Urinary bladder (tissue), 4 donors: ENCODE results near the gene NDEL1. TPM values are rescaled to one million over a fixed set of nuclear protein-coding genes. Genes with fewer than 3 reads are reported as not detected.

Experiments
- DNase-seq: peaks from one replicate; pipeline ENCODE4 v3.0.0-alpha.2; 2015; ENCODE audit errors: extremely low spot score
- H3K27ac ChIP-seq: one replicate; pipeline ENCODE4 v1.5.1; 2013; ENCODE audit warnings: low read depth, mild to moderate bottlenecking, moderate library complexity
- H3K36me3 ChIP-seq: one replicate; pipeline ENCODE4 v1.6.1; 2013; ENCODE audit warnings: mild to moderate bottlenecking, moderate library complexity; ENCODE audit not compliant: insufficient read depth
- H3K4me1 ChIP-seq: one replicate; pipeline ENCODE4 v1.6.1; 2013; ENCODE audit warnings: mild to moderate bottlenecking, moderate library complexity; ENCODE audit not compliant: insufficient read depth
- H3K4me3 ChIP-seq: one replicate; pipeline ENCODE4 v1.5.1; 2013; ENCODE audit warnings: low read depth, low read length
- WGBS: extraction: QIAGEN DNeasy Blood & Tissue Kit; methylation state at CpG from one replicate; pipeline ENCODE4 v1.1.7; 2013; 5-methylcytosine and 5-hydroxymethylcytosine counted together
- polyA plus RNA-seq: library from polyadenylated mRNA; stranded (reverse); fragments of 200-250 nt; gene quantifications from one replicate; pipeline ENCODE4 v1.2.3, GENCODE V29; 2013
- total RNA-seq: library from RNA; depleted of rRNA; stranded (reverse); fragments of >200 nt; gene quantifications from one replicate; pipeline ENCODE4 v1.2.3, GENCODE V29; 2014
- donor health status: healthy with polysubstance abuse.
- donor health status: healthy.

The NDEL1 gene
- total and polyA plus RNA-seq, 2 donors, result 43.9 to 57.4 TPM

DNA sequence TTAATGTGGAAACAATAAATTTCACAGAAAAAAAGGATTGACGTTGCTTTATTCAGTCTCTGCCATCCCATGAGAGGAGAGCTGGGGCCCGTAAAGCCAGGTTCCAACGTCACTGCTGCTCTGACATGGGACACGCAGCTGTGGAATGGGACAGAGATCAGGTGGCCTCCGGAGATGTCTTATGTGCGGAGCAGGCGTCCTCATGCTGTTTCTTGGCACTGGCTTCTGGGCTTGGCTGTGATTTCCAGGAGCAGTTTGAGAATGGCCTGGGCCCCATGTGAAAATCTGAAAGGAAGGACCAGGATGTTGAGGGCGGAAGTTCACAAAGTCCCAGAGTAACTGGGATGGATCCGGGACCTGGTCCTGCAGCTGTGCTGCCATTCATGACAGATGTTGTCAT, 32.4 kb downstream of the NDEL1 start:
- Histone ChIP-seq H3K36me3 (no peaks in the 10 kb centered on the region), H3K27ac (peak overlapping the region; percentile 39), H3K4me1 (peaks cover 1% of the 10 kb centered on the region), H3K4me3 (no peak overlapping the region)
- DNase-seq, result no peak
- 66% methylated on average over 9 of the region's 9 CpGs for whole genome bisulfite sequencing

DNA sequence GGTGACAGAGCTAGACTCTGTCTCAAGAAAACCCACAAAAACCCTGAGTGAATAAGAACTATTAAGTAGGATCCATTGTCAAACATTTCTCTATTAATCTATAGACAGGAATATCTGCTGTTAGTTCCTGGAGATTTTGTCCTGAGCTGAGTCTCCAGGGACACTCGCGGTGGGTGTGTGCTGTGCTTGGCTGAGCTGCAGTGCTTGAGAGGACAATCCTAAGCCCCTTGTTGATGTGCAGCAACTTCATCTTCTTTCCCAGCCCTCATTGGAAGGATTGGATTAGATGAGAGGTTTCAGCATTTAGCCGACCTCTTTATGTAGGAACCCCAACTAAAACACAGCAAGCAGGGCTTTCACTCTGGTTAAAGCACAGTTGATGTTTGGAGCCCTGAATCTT, 33.3 kb downstream of the NDEL1 start:
- Histone ChIP-seq H3K4me3 (no peak overlapping the region), H3K27ac (no peak overlapping the region), H3K4me1 (peaks cover 1% of the 10 kb centered on the region), H3K36me3 (no peaks in the 10 kb centered on the region)
- no peak for DNase-seq
- WGBS, result 79% methylated on average over 3 of the region's 3 CpGs

DNA sequence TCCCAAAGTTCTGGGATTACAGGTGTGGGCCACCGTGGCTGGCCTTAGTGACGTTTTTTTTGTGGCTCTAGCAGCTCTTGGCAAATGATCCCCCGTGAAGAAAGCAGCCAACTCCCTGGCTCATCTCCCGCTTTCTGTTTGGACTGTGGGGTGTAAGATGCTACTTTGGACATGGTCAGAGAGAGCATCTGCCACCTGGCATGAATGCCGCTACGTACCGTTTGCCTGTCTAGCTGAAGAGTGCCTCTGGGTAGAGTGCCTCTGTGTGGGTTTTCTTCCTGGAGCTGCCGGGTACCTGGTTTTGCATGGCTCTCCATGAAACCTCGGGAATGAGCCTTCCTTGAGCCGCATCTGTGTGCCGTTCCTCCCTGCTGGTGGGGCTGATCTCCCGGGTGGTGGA, 34.3 kb downstream of the NDEL1 start:
- no peak for DNase-seq
- no peak overlapping the region for H3K27ac ChIP-seq
- no peak overlapping the region for H3K4me3 ChIP-seq
- peaks cover 2% of the 10 kb centered on the region for H3K36me3 ChIP-seq
- peaks cover 1% of the 10 kb centered on the region for H3K4me1 ChIP-seq
- WGBS, result 61% methylated on average over 12 of the region's 12 CpGs

DNA sequence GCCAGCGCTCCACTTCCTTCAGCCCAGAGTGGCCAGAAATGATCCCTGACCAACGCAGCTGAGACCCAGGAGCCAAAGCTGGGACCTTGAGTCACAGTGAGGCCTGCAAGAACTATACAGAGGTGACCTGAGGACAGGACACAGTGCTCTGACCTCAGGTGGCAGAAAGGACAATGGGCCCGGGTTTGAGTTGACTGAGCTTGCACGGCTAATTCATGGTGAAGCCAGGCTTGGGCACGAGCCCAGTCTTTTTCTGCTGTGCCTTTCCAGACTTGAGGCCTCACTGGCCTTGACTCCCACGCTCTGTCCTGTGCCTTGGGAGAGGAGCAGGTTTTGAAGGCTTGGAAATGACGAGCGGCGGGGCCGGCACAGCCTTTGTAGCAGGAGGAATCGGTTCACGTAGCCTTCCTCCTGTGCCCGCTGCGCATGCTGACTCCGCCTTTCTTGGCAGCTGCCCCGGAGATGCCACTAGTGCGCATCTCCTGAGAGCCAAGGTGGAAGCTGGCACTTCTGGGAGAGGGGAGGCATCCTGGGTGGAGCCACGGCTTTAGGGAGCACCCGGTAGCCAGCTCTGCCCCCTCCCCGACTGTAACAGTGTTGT, 34.9 kb downstream of the NDEL1 start:
- H3K27ac ChIP-seq, result no peak overlapping the region
- H3K4me3 ChIP-seq, result no peak overlapping the region
- WGBS, result 69% methylated on average over 20 of the region's 20 CpGs
- peaks cover 1% of the 10 kb centered on the region for H3K4me1 ChIP-seq
- H3K36me3 ChIP-seq, result peaks cover 3% of the 10 kb centered on the region
- DNase-seq, result no peak

DNA sequence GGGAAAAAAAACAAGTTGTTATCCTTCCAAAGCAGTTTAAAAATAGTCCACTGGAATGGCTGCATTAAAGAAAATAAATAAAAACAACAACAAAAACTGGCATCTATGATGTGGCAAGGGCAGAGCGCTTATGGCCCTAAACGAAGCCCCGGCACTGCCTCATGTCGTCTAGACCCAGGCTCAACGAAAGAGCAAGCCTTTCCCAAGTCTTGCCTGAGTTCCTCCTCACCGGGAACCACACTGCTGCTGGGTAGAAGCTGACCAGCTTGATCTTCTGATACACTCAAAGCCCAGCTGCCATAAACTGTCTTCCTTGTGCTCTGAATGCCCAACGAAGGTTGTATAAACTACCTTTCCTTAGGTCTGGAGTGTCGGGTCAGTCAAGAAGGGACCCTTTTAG, 37.0 kb downstream of the NDEL1 start:
- 87% methylated on average over 8 of the region's 8 CpGs for WGBS
- H3K4me3 ChIP-seq, result no peak overlapping the region
- H3K4me1 ChIP-seq, result no peaks in the 10 kb centered on the region
- peaks cover 3% of the 10 kb centered on the region for H3K36me3 ChIP-seq
- no peak overlapping the region for H3K27ac ChIP-seq
- no peak for DNase-seq

DNA sequence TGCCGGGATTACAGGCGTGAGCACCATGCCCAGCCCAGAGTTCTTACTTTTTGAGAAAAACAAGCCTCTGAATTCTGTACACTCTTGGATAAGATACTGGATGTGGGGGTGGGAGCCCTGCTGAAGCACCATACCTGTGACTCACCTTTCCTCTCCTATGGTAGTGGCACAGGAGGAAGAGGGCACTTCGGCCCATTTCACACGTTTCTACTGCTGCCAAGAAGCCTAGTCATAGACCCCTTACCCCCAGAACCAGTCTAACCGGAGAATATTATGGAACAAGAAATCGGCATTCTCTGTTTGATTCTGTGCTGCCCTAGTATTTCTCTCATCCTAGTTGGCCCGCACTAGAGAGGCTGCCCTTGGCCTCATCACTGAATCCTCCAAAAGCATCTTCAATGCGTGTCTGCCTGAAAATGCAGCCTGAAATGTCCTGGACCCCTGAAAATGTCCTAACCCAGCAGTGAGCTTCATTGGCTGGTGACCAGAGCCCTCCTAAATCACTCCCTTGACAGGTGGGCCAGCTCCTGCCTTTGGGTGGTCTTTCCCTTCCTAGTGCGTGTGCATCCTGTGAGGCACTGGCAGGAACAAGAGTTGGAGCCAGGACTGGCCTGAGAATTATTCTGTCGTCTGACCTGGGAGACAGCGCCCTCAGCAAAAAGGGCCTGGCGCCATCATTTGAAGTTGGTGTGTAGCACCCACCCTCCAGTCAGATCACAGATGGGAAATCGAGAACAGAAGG, 37.9 kb downstream of the NDEL1 start:
- DNase-seq, result no peak
- Histone ChIP-seq H3K4me1 (no peaks in the 10 kb centered on the region), H3K4me3 (no peak overlapping the region), H3K27ac (no peak overlapping the region), H3K36me3 (peaks cover 3% of the 10 kb centered on the region)
- 90% methylated on average over 13 of the region's 13 CpGs for WGBS

DNA sequence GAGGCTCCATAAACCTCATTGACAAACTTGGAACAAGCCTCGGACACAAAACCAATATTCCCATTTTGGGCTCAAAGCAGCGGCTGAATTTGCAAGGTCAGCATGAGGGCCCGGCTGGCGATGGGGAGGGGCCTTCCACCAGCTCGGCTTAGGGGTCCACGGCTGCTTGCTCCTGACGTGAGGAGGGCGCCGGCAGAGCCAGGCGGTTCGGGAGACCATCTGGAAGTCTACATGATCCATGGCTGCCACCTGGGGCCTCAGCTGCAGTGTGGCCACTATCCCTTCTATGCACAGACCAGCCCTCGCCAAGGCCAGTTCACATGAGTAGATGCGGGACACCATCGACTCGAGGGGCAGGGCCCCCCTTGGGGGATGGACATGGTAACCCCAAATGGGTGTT, 39.1 kb downstream of the NDEL1 start:
- Histone ChIP-seq H3K27ac (no peak overlapping the region), H3K4me1 (no peaks in the 10 kb centered on the region), H3K4me3 (no peak overlapping the region), H3K36me3 (peaks cover 3% of the 10 kb centered on the region)
- DNase-seq, result no peak
- WGBS, result 80% methylated on average over 15 of the region's 15 CpGs

DNA sequence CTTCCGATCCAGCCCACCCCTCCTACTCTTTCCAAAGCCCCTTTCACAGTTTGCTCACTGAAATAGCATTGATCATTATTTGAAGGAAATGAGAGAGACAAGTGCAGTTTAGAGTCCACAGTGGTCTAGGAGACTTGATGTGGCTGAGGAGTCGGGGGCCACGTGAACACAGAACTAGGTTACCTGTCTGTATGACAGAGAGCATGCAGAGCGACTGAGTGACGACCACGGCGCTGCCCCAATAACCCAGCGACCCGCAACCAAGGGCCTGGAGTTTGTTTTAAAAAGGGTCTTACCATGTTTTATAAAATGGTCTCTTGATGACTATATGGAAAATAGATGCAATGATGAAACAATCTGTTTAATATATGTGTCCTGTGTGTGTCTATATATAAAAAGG, 39.5 kb downstream of the NDEL1 start:
- H3K36me3 ChIP-seq, result peaks cover 3% of the 10 kb centered on the region
- H3K4me3 ChIP-seq, result no peak overlapping the region
- 93% methylated on average over 9 of the region's 9 CpGs for WGBS
- H3K27ac ChIP-seq, result no peak overlapping the region
- no peaks in the 10 kb centered on the region for H3K4me1 ChIP-seq
- no peak for DNase-seq

DNA sequence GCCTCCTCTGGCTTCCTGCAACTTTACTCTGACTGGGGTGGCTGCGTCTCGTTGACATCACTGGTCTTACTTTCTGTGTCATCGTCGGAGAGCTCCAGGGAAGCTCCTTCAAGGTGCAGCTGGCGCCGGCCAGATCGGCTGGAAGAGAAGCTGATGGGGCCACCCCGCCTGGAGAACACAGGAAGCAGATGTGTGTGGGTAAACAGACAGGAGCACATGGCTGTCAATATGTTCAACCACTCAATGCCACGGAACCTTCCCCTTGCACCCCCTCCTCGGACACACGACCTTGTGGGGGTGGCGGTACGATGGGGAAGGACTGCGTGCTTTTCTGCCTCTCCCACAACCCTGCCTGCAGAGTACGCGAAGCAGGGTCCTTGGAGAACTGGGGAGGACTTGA, 40.1 kb downstream of the NDEL1 start:
- DNase-seq, result no peak
- H3K4me3 ChIP-seq, result no peak overlapping the region
- H3K4me1 ChIP-seq, result no peaks in the 10 kb centered on the region
- peaks cover 3% of the 10 kb centered on the region for H3K36me3 ChIP-seq
- H3K27ac ChIP-seq, result no peak overlapping the region
- WGBS, result 79% methylated on average over 16 of the region's 16 CpGs

DNA sequence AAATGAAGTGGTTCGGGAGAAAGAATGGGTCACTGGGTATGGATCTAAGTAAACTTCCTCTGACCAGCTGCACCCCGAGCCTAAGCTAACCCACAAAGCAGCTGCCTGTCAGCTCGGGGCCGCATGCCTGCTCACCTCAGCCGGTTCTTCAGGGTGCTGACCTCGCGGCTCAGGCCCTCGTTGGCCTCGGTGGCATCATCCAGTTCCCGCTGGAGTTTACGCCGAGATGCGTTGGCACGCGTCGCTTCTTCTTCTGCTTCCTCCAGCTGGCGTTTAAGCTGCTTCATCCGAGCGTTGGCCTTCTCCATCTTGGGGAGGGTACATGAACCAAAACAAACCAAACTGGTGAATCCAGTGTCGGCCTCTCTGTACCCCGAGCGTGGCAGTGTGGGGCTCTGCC, 41.1 kb downstream of the NDEL1 start:
- no peak for DNase-seq
- Histone ChIP-seq H3K4me3 (no peak overlapping the region), H3K36me3 (peaks cover 3% of the 10 kb centered on the region), H3K27ac (no peak overlapping the region), H3K4me1 (no peaks in the 10 kb centered on the region)
- WGBS, result 90% methylated on average over 22 of the region's 22 CpGs

DNA sequence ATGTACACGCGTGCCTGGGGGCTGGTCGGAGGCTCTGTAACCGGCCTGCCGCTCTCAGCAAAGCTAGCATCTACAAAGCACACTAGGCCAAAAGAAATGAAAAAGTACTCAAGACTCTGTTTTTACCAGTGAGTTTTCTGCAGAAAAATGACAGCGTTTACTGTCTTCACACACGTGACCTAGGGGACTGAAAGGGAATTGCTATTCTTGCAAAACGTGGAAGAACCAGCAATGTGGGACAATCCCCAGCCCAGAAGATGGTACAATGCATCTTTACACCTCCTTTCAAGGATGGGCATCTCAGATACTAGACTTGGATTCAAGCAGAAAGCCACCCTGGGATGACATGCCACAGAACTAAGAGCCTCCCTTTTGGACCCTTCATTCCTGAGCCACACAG, 41.5 kb downstream of the NDEL1 start:
- no peaks in the 10 kb centered on the region for H3K4me1 ChIP-seq
- WGBS, result 93% methylated on average over 8 of the region's 8 CpGs
- no peak overlapping the region for H3K4me3 ChIP-seq
- DNase-seq, result no peak
- no peak overlapping the region for H3K27ac ChIP-seq
- H3K36me3 ChIP-seq, result peaks cover 3% of the 10 kb centered on the region

DNA sequence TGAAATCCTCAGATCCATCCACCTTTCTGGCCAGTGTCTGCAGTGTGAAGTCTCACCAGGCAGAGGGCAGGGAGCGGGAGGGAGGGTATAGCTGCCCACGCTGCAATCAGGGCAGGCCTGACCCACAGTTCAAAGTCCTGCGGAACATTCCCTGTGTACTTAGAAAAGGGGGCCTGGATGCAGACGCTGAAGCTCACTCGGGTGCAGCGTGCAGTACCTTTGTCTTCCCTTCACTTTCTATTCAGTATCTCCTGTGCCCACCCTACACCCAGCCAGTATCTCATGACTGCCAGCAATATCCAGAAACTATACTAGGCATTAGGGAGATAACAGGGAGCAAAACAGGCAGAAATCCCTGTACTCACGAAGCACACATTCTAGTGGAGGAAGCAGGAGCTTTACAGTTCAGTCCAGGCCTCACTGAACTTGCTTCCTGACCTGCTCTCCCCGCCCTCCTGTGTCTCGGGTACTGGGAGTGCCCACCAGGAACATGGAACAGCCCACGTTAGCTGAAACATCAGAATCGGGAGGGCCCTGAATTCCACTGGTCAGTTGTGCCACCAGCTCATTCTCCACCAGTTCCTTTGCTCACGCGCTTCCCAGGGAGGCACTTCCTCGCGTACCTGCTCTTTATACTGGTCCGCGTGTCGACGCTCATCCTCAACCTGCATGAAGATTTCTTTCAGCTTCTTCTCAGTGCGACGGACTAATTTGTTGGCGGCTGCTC, 42.2 kb downstream of the NDEL1 start:
- DNase-seq, result no peak
- Histone ChIP-seq H3K4me3 (no peak overlapping the region), H3K4me1 (no peaks in the 10 kb centered on the region), H3K27ac (no peak overlapping the region), H3K36me3 (peaks cover 3% of the 10 kb centered on the region)
- WGBS, result 91% methylated on average over 22 of the region's 22 CpGs

DNA sequence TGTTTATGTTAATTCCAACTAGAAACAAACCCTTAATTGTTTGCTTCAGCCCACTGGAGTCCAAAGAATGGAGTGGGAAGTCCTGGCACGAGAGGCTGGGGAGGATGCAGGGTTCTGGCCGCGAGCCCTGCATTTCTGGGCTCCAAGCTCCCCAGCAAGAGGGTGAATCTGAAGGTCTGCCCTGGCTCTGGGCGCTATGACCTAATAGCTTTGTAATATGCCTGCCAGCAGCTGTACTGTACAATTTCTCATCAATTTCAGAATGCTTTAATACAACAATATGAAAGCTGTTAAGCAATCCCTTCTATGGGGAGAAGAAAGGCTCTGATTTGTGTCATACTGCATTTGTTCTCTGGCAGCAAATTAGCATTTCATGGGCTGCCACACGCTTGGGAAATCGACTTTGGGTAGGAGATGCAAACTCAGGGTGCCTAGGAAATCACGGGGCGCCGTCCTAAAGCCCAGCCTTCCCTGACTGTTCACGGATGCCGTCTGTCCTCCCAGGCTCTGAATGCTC, 43.8 kb downstream of the NDEL1 start:
- H3K36me3 ChIP-seq, result peaks cover 3% of the 10 kb centered on the region
- H3K4me3 ChIP-seq, result no peak overlapping the region
- no peak overlapping the region for H3K27ac ChIP-seq
- no peak for DNase-seq
- 57% methylated on average over 11 of the region's 11 CpGs for whole genome bisulfite sequencing
- no peaks in the 10 kb centered on the region for H3K4me1 ChIP-seq
